IMR-90 (cell line): ENCODE measurements around the gene TSC1.

Experiments used
- CTCF ChIP-seq: conservative IDR thresholded peaks from 2 replicates; pipeline ENCODE4 v1.5.1; 2012; ENCODE audit warnings: mild to moderate bottlenecking, low read depth, low read length, improper control_type of control experiment
- FOS ChIP-seq: fragments of 150-350 bp; IDR thresholded peaks from 2 replicates; pipeline ENCODE4 v1.6.1; 2016; ENCODE audit warnings: low read depth, low read length
- RFX5 ChIP-seq: IDR thresholded peaks from 2 replicates; pipeline ENCODE4 v1.8.0; 2012; ENCODE audit warnings: low read depth, mild to moderate bottlenecking, low read length, moderate library complexity
- SMC3 ChIP-seq: fragments of 150-350 bp; IDR thresholded peaks from 2 replicates; pipeline ENCODE4 v1.6.1; 2016; ENCODE audit warnings: low read depth, mild to moderate bottlenecking, antibody characterized with exemption, low read length, moderate library complexity

GRCh38 chr9:132894862-132895835 lies 49.3 kb downstream of the TSC1 start:
- TF ChIP-seq SMC3, result no peak
- no peak for TF ChIP-seq CTCF
- TF ChIP-seq RFX5, result no peak
- no peak for TF ChIP-seq FOS
